Transverse colon (tissue), 4 donors: ENCODE data around the gene SLC29A3.
A peak's percentile ranks its signal among the peaks of the same experiment; 100 is the strongest.

Experiments used
- EP300 ChIP-seq: sonication (generic); formaldehyde crosslinking; IDR thresholded peaks from one replicate; pipeline ENCODE4 v1.6.1; 2017; ENCODE audit warnings: antibody characterized with exemption, low read depth
- POLR2A ChIP-seq: fragments of 450-650 bp; IDR thresholded peaks from one replicate; pipeline ENCODE4 v1.6.1; 2016; ENCODE audit warnings: antibody characterized with exemption, mild to moderate bottlenecking, moderate library complexity
- POLR2AphosphoS5 ChIP-seq, 3 donors: sonication (generic); formaldehyde crosslinking; IDR thresholded peaks; one replicate each; pipeline ENCODE4 v1.6.1; 2016; ENCODE audit warnings: antibody characterized with exemption in 3 of 3
- TF ChIP-seq, protein P1 (sequence below), 5 experiments: fragments of 200-600 bp in 3 of 5; fragments of 450-650 bp in 2 of 5; sonication (generic) in 3 of 5; IDR thresholded peaks; 1 replicate in 2 of 5; 2 replicates in 3 of 5; pipeline ENCODE4 v1.5.1; 2016 to 2017; ENCODE audit warnings: antibody characterized with exemption in 5 of 5, inconsistent platforms in 3 of 5, mild to moderate bottlenecking in 2 of 5, moderate library complexity in 1 of 5

DNA sequence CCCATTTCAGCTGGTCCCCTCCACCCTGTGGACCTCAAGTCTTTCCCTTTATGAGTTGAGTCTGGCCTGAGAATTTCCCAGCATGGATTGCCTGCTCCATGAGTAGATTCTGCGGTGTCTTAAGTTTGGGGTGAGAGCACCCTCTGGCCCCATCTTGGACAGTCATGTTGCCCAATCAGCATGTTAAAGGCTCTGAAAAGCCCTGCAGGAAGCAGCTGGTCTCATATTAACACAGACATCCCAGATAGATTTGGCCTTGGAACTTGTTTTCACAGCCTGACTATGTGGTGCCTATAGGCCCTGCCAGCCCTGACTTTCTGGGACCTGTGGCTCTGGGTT is 15.5 kb upstream of the SLC29A3 start:
- TF ChIP-seq, protein P1, sequence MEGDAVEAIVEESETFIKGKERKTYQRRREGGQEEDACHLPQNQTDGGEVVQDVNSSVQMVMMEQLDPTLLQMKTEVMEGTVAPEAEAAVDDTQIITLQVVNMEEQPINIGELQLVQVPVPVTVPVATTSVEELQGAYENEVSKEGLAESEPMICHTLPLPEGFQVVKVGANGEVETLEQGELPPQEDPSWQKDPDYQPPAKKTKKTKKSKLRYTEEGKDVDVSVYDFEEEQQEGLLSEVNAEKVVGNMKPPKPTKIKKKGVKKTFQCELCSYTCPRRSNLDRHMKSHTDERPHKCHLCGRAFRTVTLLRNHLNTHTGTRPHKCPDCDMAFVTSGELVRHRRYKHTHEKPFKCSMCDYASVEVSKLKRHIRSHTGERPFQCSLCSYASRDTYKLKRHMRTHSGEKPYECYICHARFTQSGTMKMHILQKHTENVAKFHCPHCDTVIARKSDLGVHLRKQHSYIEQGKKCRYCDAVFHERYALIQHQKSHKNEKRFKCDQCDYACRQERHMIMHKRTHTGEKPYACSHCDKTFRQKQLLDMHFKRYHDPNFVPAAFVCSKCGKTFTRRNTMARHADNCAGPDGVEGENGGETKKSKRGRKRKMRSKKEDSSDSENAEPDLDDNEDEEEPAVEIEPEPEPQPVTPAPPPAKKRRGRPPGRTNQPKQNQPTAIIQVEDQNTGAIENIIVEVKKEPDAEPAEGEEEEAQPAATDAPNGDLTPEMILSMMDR (IDR thresholded peaks at IDR 0.05), result peak in 1 of 5 experiments; percentile 0
- TF ChIP-seq POLR2AphosphoS5 (IDR thresholded peaks at IDR 0.05) (no peak), POLR2A (no peak), EP300 (no peak)
